ENCODE results near the gene SLC25A39.

- TF ChIP-seq CTCF (IDR thresholded peaks at IDR 0.05) = no peak
- TF ChIP-seq POLR2A (IDR thresholded peaks at IDR 0.05) = no peak
Observed at GRCh38 chr17:44360826-44361225, 36.2 kb upstream of the SLC25A39 start.

All from adrenal gland (tissue), 5 donors.